Stimulated activated CD8-positive, alpha-beta memory T cell treated with anti-CD3 and anti-CD28 coated beads, Interleukin-2, amount 100 ng/mL, for 1 hour (primary cell): ENCODE results near the gene SF3A1.

ENCODE experiments used
- DNase-seq, 2 donors: peaks; one replicate each; pipeline ENCODE4 v3.0.0-alpha.2; 2020; ENCODE audit warnings: low read depth in 2 of 2

SF3A1 gene

GRCh38 chr22:30304495-30305244, 52.0 kb downstream of the SF3A1 start:
- DNase-seq, result no peak

- no peak for DNase-seq
Observed at GRCh38 chr22:30302810-30303138, 53.9 kb downstream of the SF3A1 start.

- no peak for DNase-seq
Observed at GRCh38 chr22:30301995-30302809, 54.5 kb downstream of the SF3A1 start.

GRCh38 chr22:30299322-30299721, 57.4 kb downstream of the SF3A1 start:
- no peak for DNase-seq

GRCh38 chr22:30297991-30298701, 58.5 kb downstream of the SF3A1 start:
- no peak for DNase-seq

- no peak for DNase-seq
Observed at GRCh38 chr22:30297276-30297990, 59.3 kb downstream of the SF3A1 start.

GRCh38 chr22:30296833-30297232, 59.9 kb downstream of the SF3A1 start:
- DNase-seq, result no peak

GRCh38 chr22:30296324-30296723, 60.4 kb downstream of the SF3A1 start:
- no peak for DNase-seq

- no peak for DNase-seq
Observed at GRCh38 chr22:30295576-30295975, 61.1 kb downstream of the SF3A1 start.

- DNase-seq, result no peak
Observed at GRCh38 chr22:30294830-30295229, 61.9 kb downstream of the SF3A1 start.

GRCh38 chr22:30294066-30294465, 62.6 kb downstream of the SF3A1 start:
- DNase-seq, result no peak

- DNase-seq, result no peak
Observed at GRCh38 chr22:30293026-30293425, 63.7 kb downstream of the SF3A1 start.

GRCh38 chr22:30292069-30292970, 64.4 kb downstream of the SF3A1 start:
- DNase-seq, result no peak

- DNase-seq, result no peak
Observed at GRCh38 chr22:30291058-30291892, 65.4 kb downstream of the SF3A1 start.

- no peak for DNase-seq
Observed at GRCh38 chr22:30290342-30291057, 66.2 kb downstream of the SF3A1 start.

- DNase-seq, result no peak
Observed at GRCh38 chr22:30289980-30290313, 66.7 kb downstream of the SF3A1 start.

GRCh38 chr22:30289141-30289979, 67.3 kb downstream of the SF3A1 start, which contains the start of gene CASTOR1:
Gene CASTOR1, minus strand, starts transcription at chr22:30289505. Its CDS starts 8 bp downstream, at chr22:30289497.
- peak; percentile 74 to 77 for DNase-seq

GRCh38 chr22:30288419-30289140, 68.1 kb downstream of the SF3A1 start:
- no peak for DNase-seq
